Erythroblast (primary cell): Measurements from ENCODE around the gene CLK3.
A peak's percentile ranks its signal among the peaks of the same experiment; 100 is the strongest.

Source experiments
- GATA1 ChIP-seq: IDR thresholded peaks from 2 replicates; pipeline ENCODE4 v1.6.1; 2011; ENCODE audit warnings: low read depth, mild to moderate bottlenecking, control low read depth, low read length, moderate library complexity
- POLR2A ChIP-seq: IDR thresholded peaks from 2 replicates; pipeline ENCODE4 v1.6.1; 2011; ENCODE audit warnings: mild to moderate bottlenecking, low read length

DNA sequence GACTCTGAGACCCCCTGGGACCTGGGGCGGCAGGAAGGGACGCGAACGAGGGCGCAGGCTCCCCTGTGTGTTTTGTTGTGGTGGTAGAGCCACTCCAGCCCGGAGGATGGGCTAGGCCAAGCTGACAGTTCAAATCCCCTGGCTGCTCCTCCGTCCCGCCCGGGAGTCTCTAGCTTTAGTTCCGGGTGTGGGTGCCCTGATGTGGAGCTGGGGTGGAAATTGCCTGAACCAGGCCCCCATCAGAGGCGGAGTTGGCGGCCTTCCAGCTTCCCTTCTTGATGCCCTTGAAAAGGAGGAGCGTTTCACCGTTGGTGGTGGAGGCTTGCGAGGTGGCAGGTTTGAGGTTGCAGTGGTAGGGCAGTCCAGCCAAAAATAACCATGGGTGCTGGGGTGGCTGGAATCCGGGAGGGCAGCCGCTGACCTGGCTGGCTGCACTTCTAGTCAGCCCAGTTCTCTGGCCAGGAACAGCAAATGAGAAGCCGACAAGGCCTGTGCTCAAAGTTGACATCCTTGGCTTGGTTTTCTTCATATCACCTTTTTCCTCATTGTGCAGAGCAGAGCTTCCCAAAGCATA is 817 bp downstream of the CLK3 start:
- no peak for TF ChIP-seq GATA1
- TF ChIP-seq POLR2A, result peak; percentile 67
